ENCODE measurements around the gene USP9X.
"Not testable (repeated sequence)": the region's sequence is repeated elsewhere in the genome, so short reads cannot be mapped to it uniquely, and the experiment has no call there.

Gene USP9X

GRCh38 chrX:41282307-41282706 is 197.1 kb downstream of the USP9X start:
- DNase-seq (ENCODE audit: low read depth), result not testable (repeated sequence)

DNA sequence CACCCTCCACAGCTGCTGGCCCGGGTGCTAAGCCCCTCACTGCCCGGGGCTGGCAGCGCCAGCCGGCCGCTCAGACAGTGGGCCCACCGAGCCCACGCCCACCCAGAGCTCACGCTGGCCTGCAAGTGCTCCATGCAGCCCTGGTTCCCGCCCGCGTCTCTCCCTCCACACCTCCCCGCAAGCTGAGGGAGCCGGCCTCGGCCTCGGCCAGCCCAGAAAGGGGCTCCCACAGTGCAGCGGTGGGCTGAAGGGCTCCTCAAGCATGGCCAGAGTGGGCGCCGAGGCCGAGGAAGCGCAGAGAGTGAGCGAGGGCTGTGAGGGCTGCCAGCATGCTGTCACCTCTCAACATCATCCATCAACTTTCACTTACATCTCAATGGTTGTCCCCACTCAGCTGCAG is 200.7 kb downstream of the USP9X start:
- DNase-seq (ENCODE audit: low read depth), result not testable (repeated sequence)

Data from non-pigmented ciliary epithelial cell (primary cell).